Activated T-helper 1 cell treated with anti-CD3 and anti-CD28 coated beads, Interleukin-12 subunit alpha, Interleukin-12 subunit beta, Interleukin-2, Interleukin-4 antibody, amounts not matched to agents 30 ng/mL and 10 ng/mL and 1 ng/mL, durations not matched to agents 14 hours and 24 hours and 36 hours (primary cell): Measurements from ENCODE around the gene STK10. TPM values are rescaled to one million over a fixed set of nuclear protein-coding genes. Genes with fewer than 3 reads are reported as not detected.
A peak's percentile ranks its signal among the peaks of the same experiment; 100 is the strongest.
"Not testable (repeated sequence)": the region's sequence is repeated elsewhere in the genome, so short reads cannot be mapped to it uniquely, and the experiment has no call there.

Experiments
- DNase-seq: peaks from one replicate; pipeline ENCODE4 v3.0.0; 2021; ENCODE audit warnings: low spot score
- H3K27ac Mint-ChIP-seq: one replicate; pipeline ENCODE4 v1.8.0; 2021; ENCODE audit warnings: mild to moderate bottlenecking, mixed read lengths
- H3K27me3 Mint-ChIP-seq: one replicate; pipeline ENCODE4 v1.8.0; 2022; ENCODE audit warnings: mild to moderate bottlenecking, moderate library complexity, mixed read lengths; ENCODE audit not compliant: insufficient read depth
- H3K36me3 Mint-ChIP-seq: one replicate; pipeline ENCODE4 v1.8.0; 2021; ENCODE audit warnings: low read depth, mixed read lengths
- H3K4me1 Mint-ChIP-seq: one replicate; pipeline ENCODE4 v1.8.0; 2021; ENCODE audit warnings: low read depth, mixed read lengths
- H3K4me3 Mint-ChIP-seq: one replicate; pipeline ENCODE4 v1.8.0; 2021; ENCODE audit warnings: mild to moderate bottlenecking, moderate library complexity, mixed read lengths
- H3K9me3 Mint-ChIP-seq: one replicate; pipeline ENCODE4 v1.8.0; 2021; ENCODE audit warnings: mixed read lengths
- intact Hi-C: fragments of 100-400 bp; cut with micrococcal nuclease; formaldehyde crosslinking; loops from one replicate; pipeline ENCODE4 v1.15.1; 2024
- total RNA-seq: library from RNA; stranded (reverse); gene quantifications from 2 replicates; pipeline ENCODE4 v1.2.3, GENCODE V29; 2022

STK10 gene
- total RNA-seq, 1 donor from 2014 or later = 91.9 TPM

GRCh38 chr5:172038167-172038566 is 149.9 kb downstream of the STK10 start:
- DNase-seq = no peak
- Mint-ChIP-seq H3K4me3 (no peak overlapping the region), H3K9me3 (no peaks in the 10 kb centered on the region), H3K27me3 (no peaks in the 10 kb centered on the region), H3K36me3 (peaks cover 1% of the 10 kb centered on the region), H3K4me1 (peaks cover 15% of the 10 kb centered on the region), H3K27ac (no peak overlapping the region)
- intact Hi-C loops = no loop called here

DNA sequence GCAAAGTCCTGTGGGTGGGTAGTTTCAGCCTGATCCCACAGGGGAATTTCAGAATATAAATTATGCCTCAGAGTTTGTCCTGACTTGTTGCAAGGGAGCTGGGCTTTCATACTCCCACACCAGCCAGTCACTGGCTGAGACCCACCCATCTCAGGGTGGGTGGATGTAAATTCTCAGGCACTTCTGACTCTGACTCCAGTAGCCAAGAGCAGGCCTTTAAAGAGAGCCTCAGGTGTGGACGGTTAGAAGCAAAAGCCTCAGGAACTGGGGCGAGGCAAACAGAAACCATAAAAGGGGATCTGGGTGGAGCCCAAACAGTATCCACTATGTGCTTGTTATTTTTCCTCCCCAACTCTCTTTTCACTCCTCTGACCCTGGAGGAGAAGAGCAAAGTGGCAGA is 153.0 kb downstream of the STK10 start:
- Mint-ChIP-seq H3K4me3 (no peak overlapping the region), H3K9me3 (peaks cover 19% of the 10 kb centered on the region), H3K27ac (peak overlapping the region; percentile 20), H3K36me3 (peaks cover 10% of the 10 kb centered on the region), H3K4me1 (peaks cover 13% of the 10 kb centered on the region), H3K27me3 (peaks cover 2% of the 10 kb centered on the region)
- intact Hi-C loops = loop anchor here (2.0 kb wide), 2 partner anchors 28 to 78 kb away; partner anchors contain the start of gene FBXW11
- DNase-seq = no peak

GRCh38 chr5:172031894-172032461 is 156.0 kb downstream of the STK10 start:
- peaks cover 11% of the 10 kb centered on the region for H3K4me1 Mint-ChIP-seq
- H3K9me3 Mint-ChIP-seq = peaks cover 19% of the 10 kb centered on the region
- no peak overlapping the region for H3K27ac Mint-ChIP-seq
- intact Hi-C loops = no loop called here
- no peak for DNase-seq
- no peak overlapping the region for H3K4me3 Mint-ChIP-seq
- peaks cover 9% of the 10 kb centered on the region for H3K36me3 Mint-ChIP-seq
- H3K27me3 Mint-ChIP-seq = peaks cover 2% of the 10 kb centered on the region

GRCh38 chr5:172029876-172030275 is 158.1 kb downstream of the STK10 start:
- H3K9me3 Mint-ChIP-seq = peaks cover 19% of the 10 kb centered on the region
- H3K4me1 Mint-ChIP-seq = peaks cover 5% of the 10 kb centered on the region
- H3K27me3 Mint-ChIP-seq = peaks cover 2% of the 10 kb centered on the region
- H3K27ac Mint-ChIP-seq = no peak overlapping the region
- no peak for DNase-seq
- peaks cover 9% of the 10 kb centered on the region for H3K36me3 Mint-ChIP-seq
- intact Hi-C loops = no loop called here
- no peak overlapping the region for H3K4me3 Mint-ChIP-seq

GRCh38 chr5:172028167-172028566 is 159.9 kb downstream of the STK10 start:
- Mint-ChIP-seq H3K27ac (no peak overlapping the region), H3K9me3 (peaks cover 19% of the 10 kb centered on the region), H3K4me3 (no peak overlapping the region), H3K36me3 (peaks cover 9% of the 10 kb centered on the region), H3K4me1 (no peaks in the 10 kb centered on the region), H3K27me3 (peaks cover 5% of the 10 kb centered on the region)
- DNase-seq = no peak
- intact Hi-C loops = no loop called here

DNA sequence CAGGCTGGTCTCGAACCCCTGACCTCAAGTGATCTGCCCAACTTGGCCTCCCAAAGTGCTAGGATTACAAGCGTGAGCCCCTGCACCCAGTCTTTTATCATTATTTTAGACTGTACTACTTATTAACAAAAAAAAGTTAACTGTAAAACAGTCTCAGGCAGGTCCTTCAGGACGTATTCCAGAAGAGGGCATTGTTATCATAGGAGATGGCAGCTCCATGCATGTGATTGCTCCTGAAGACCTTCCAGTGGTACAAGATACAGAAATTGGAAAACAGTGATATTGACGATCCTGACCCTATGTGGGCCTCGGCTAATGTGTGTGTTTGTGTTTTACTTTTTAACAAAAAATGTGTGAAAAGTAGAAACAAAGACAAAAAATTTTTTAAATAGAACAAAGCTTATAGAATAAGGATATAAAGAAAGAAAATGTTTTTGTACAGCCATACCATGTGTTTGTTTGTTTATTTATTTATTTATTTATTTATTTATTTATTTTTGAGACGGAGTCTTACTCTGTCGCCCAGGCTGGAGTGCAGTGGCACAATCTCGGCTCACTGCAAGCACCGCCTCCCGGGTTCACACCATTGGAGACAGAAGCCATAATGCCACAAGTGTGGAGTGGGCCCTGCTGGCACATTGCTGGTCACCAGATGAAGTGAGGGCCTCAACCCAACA is 167.8 kb downstream of the STK10 start:
- H3K27ac Mint-ChIP-seq, DNase-seq, intact Hi-C loops, H3K9me3 Mint-ChIP-seq, H3K27me3 Mint-ChIP-seq, H3K4me3 Mint-ChIP-seq, H3K36me3 Mint-ChIP-seq, H3K4me1 Mint-ChIP-seq: not testable (repeated sequence)

- intact Hi-C loops = no loop called here
- no peaks in the 10 kb centered on the region for H3K36me3 Mint-ChIP-seq
These were observed 172.7 kb downstream of the STK10 start for GRCh38 chr5:172015346-172015745.

DNA sequence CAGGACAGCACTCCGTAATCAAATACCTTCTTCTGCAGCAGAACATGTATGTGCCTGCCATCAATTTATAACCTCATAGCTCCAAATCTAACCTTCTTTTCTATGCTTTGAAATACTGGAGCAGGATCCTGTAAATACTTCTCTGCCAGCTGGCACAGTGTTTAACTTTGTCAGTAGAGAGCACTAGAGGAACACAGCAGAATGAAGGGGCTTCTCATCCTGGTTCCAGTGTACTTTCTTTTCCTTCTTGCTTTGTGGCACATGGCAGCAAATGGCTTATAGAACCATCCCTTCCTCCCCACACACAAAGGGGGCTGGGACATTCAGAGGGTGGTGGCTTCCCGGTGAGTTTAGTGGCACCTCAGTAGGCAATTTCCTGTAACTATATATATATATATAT is 177.7 kb downstream of the STK10 start:
- H3K4me1 Mint-ChIP-seq = peaks cover 28% of the 10 kb centered on the region
- no peak for DNase-seq
- no peaks in the 10 kb centered on the region for H3K27me3 Mint-ChIP-seq
- no peak overlapping the region for H3K27ac Mint-ChIP-seq
- intact Hi-C loops = no loop called here
- H3K9me3 Mint-ChIP-seq = no peaks in the 10 kb centered on the region
- H3K4me3 Mint-ChIP-seq = no peak overlapping the region
- peaks cover 5% of the 10 kb centered on the region for H3K36me3 Mint-ChIP-seq

More at GRCh38 chr5:172015346-172015745, 172.7 kb downstream of the STK10 start:
- no peak for DNase-seq
- no peaks in the 10 kb centered on the region for H3K9me3 Mint-ChIP-seq
- H3K4me3 Mint-ChIP-seq = no peak overlapping the region
- peaks cover 4% of the 10 kb centered on the region for H3K27me3 Mint-ChIP-seq
- H3K27ac Mint-ChIP-seq = no peak overlapping the region
- H3K4me1 Mint-ChIP-seq = peaks cover 7% of the 10 kb centered on the region

GRCh38 chr5:172009536-172010270 is 178.3 kb downstream of the STK10 start:
- Mint-ChIP-seq H3K36me3 (peaks cover 11% of the 10 kb centered on the region), H3K27me3 (no peaks in the 10 kb centered on the region), H3K4me1 (peaks cover 31% of the 10 kb centered on the region), H3K27ac (no peak overlapping the region), H3K9me3 (no peaks in the 10 kb centered on the region), H3K4me3 (no peak overlapping the region)
- intact Hi-C loops = loop anchor here (5.0 to 10.0 kb wide), 4 partner anchors 1325 to 1878 kb away; partner anchors contain the start of genes BOD1, CPEB4 and LCP2
- DNase-seq = no peak

GRCh38 chr5:172008689-172009141 is 179.3 kb downstream of the STK10 start:
- Mint-ChIP-seq H3K9me3 (no peaks in the 10 kb centered on the region), H3K4me3 (no peak overlapping the region), H3K36me3 (peaks cover 11% of the 10 kb centered on the region), H3K4me1 (peaks cover 38% of the 10 kb centered on the region), H3K27me3 (no peaks in the 10 kb centered on the region), H3K27ac (no peak overlapping the region)
- DNase-seq = no peak
- intact Hi-C loops = loop anchor here (5.0 to 10.0 kb wide), 4 partner anchors 1326 to 1879 kb away; partner anchors contain the start of genes BOD1, CPEB4 and LCP2

DNA sequence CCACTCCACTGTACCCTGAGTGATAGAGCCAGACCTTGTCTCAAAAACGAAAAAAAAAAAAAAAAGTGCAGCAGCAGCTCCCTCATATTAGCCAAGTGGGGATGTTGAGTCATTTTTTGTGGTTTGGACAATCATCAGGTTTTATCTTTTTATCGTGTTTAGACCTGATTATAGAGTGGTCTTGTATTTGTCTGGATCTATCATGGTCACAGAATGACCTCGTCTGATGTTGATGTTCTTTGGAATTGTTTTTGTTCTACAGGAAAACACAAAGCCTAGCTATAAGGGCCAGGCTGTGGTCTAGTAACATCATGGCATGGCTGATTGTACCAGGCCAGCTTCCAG is 179.9 kb downstream of the STK10 start:
- H3K27ac Mint-ChIP-seq = no peak overlapping the region
- no peaks in the 10 kb centered on the region for H3K27me3 Mint-ChIP-seq
- intact Hi-C loops = loop anchor here (5.0 to 10.0 kb wide), 4 partner anchors 1327 to 1879 kb away; partner anchors contain the start of genes BOD1, CPEB4 and LCP2
- H3K9me3 Mint-ChIP-seq = no peaks in the 10 kb centered on the region
- DNase-seq = no peak
- peak overlapping the region; percentile 95 for H3K4me3 Mint-ChIP-seq
- peaks cover 44% of the 10 kb centered on the region for H3K4me1 Mint-ChIP-seq
- H3K36me3 Mint-ChIP-seq = peaks cover 12% of the 10 kb centered on the region

- peak overlapping the region; percentile 93 for H3K27ac Mint-ChIP-seq
- intact Hi-C loops = loop anchor here (1.0 to 10.0 kb wide), 13 partner anchors 27 to 1880 kb away; partner anchors contain the start of genes BOD1, CPEB4, CREBRF and DUSP1
- peaks cover 13% of the 10 kb centered on the region for H3K36me3 Mint-ChIP-seq
- H3K4me1 Mint-ChIP-seq = peaks cover 50% of the 10 kb centered on the region
- peak overlapping the region; percentile 95 for H3K4me3 Mint-ChIP-seq
- H3K27me3 Mint-ChIP-seq = no peaks in the 10 kb centered on the region
- no peaks in the 10 kb centered on the region for H3K9me3 Mint-ChIP-seq
- peak; percentile 12 for DNase-seq
These were observed 180.6 kb downstream of the STK10 start for GRCh38 chr5:172007175-172008110.
